Measurements from ENCODE around the gene ATOSA.

Gene ATOSA

DNA sequence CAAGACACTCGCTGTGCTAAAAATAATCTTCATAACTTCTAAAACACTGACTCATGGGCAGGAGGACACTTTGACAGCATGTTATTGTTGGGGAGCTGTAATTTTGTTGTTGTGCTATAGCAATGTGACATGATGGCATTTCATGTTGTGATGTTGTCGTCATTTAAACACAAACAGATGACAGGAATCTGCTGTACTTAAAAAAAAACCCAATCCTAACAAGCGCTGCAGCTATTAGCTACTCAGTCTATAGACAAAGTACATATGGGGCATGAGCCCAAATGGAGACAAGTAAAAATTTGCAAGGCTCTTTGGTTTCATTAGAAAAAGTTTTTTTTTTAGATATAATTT is 828 bp upstream of the ATOSA start:
- no peak for TF ChIP-seq POLR2AphosphoS5 (IDR thresholded peaks at IDR 0.05; ENCODE audit: borderline replicate concordance, low read depth, low read length)
- no peak for TF ChIP-seq FOXP2 (optimal IDR thresholded peaks at IDR 0.05; ENCODE audit: control extremely low read depth, extremely low read length, insufficient read depth)
- TF ChIP-seq EZH2 (IDR thresholded peaks at IDR 0.05): no peak
- Histone ChIP-seq H3K4me3 (peak overlapping the region; percentile 93), H3K9ac (ENCODE audit: insufficient read length) (peak overlapping the region; percentile 38), H3K9me3 (ENCODE audit: low read depth, low read length) (no peaks in the 10 kb centered on the region), H3K36me3 (ENCODE audit: insufficient read depth, low read length) (no peaks in the 10 kb centered on the region), H3K27ac (no peak overlapping the region)
- DNase-seq (ENCODE audit: low read depth, low spot score): no peak

DNA sequence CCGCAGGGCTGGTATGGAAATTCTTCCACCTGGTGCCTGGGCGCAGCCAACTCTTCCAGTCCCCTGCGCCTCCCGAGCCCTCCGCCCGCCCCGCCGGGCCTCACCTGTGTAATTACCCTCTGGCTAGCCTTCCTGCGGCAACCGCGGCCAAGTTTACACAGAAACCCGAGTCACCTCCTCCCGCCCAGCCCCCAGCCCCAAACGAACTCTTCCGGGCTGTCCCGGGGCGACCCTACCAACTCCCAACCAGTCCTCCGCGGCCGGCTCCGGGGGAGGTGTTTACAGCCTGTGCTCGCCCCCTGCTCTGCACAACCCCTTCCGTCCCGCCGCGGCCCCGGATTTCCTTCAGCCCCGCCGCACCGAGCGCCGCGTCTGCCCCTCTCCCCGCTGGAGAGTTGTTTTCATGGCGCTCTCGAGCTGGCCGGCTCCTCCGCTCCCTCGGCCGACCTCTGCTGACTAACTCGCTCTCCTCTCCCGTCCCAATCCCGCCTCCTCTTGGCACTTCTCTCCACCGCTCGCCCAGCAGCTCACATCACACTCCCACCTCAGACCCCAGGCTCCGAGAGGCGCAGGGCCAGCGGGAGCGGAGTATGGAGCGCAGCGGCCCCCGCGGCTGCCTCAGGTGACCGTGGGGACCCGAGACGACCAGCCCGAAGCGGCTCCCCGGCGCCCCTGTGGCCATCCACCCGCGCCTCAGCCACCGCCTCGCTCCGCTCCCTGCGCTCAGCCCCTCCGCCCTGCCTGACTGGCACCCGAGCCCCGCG is 538 bp downstream of the ATOSA start:
- H3K27ac ChIP-seq: no peak overlapping the region
- no peaks in the 10 kb centered on the region for H3K9me3 ChIP-seq (ENCODE audit: low read depth, low read length)
- no peak for DNase-seq (ENCODE audit: low read depth, low spot score)

DNA sequence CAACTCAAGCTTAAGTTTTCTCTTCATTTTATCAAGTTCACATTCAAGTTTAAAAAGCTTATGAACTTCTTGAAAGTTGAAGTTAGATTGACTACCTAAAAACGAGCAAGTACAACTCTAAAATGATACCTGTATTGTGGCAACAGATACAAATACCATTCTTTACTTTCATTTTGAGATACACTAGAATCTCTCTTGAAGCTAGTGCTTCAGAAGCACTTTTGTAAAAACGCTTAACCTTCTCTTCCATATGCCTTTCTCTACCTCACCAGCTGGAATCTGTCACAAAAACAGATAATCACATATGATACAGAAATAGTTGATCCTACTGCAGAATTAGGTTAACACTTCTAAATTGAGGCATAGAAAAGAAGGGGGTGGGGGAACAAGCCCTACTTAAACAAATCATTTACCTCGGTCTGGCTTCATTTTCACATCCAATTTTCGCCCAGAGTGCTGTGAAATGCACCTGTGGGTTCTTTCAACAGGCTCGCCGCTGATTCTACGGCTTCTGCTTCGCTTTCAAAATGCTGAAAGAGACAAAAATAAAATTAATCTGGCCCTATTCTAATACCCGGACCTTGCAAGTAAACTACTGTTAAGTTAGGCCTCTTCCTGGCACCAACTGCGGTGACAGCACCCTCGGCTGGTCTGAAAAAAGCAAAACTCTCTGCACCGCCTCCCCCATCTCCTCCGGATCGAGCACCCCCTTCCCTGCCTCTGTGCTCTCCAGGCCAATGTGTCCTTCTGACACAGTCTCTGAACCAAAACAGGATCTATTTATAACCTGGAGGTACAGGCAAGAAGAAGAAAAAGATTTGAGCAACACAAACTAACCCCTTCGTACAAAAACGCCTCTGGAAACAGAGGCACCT is 1.4 kb downstream of the ATOSA start:
- no peak for DNase-seq (ENCODE audit: low read depth, low spot score)
- no peak for TF ChIP-seq FOXP2 (optimal IDR thresholded peaks at IDR 0.05; ENCODE audit: control extremely low read depth, extremely low read length, insufficient read depth)
- TF ChIP-seq EZH2 (IDR thresholded peaks at IDR 0.05): no peak
- no peak for TF ChIP-seq POLR2AphosphoS5 (IDR thresholded peaks at IDR 0.05; ENCODE audit: borderline replicate concordance, low read depth, low read length)
- Histone ChIP-seq H3K4me3 (peak overlapping the region; percentile 93), H3K36me3 (ENCODE audit: insufficient read depth, low read length) (no peaks in the 10 kb centered on the region), H3K27ac (no peak overlapping the region), H3K9me3 (ENCODE audit: low read depth, low read length) (no peaks in the 10 kb centered on the region), H3K9ac (ENCODE audit: insufficient read length) (peak overlapping the region; percentile 69)

More for the DNA sequence above, 538 bp downstream of the ATOSA start:
- peak overlapping the region; percentile 69 for H3K9ac ChIP-seq (ENCODE audit: insufficient read length)
- H3K36me3 ChIP-seq (ENCODE audit: insufficient read depth, low read length): no peaks in the 10 kb centered on the region
- peak overlapping the region; percentile 93 for H3K4me3 ChIP-seq
- no peak for TF ChIP-seq EZH2 (IDR thresholded peaks at IDR 0.05)
- no peak for TF ChIP-seq POLR2AphosphoS5 (IDR thresholded peaks at IDR 0.05; ENCODE audit: borderline replicate concordance, low read depth, low read length)
- no peak for TF ChIP-seq FOXP2 (optimal IDR thresholded peaks at IDR 0.05; ENCODE audit: control extremely low read depth, extremely low read length, insufficient read depth)

DNA sequence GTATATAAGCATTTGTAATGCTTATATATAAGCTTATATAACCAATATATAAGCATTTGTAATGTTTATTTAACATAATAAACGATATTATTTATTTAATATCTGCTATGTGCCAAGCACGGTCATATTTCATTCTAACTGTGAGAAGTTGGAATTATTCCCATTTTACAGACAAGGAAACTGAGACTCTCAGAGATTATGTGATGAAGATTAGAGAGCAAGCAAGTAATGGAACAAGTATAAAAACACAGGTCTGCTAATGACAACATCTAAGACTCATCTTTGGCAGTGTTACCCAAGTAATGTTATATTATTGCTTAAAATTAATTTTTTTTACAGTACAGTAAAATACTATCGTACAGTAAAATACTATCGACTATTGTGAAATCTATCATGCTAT is 4.4 kb downstream of the ATOSA start:
- Histone ChIP-seq H3K27ac (no peak overlapping the region), H3K9me3 (ENCODE audit: low read depth, low read length) (no peaks in the 10 kb centered on the region), H3K9ac (ENCODE audit: insufficient read length) (no peak overlapping the region), H3K36me3 (ENCODE audit: insufficient read depth, low read length) (no peaks in the 10 kb centered on the region), H3K4me3 (no peak overlapping the region)
- TF ChIP-seq FOXP2 (optimal IDR thresholded peaks at IDR 0.05; ENCODE audit: control extremely low read depth, extremely low read length, insufficient read depth) (no peak), POLR2AphosphoS5 (IDR thresholded peaks at IDR 0.05; ENCODE audit: borderline replicate concordance, low read depth, low read length) (no peak), EZH2 (IDR thresholded peaks at IDR 0.05) (no peak)
- no peak for DNase-seq (ENCODE audit: low read depth, low spot score)

DNA sequence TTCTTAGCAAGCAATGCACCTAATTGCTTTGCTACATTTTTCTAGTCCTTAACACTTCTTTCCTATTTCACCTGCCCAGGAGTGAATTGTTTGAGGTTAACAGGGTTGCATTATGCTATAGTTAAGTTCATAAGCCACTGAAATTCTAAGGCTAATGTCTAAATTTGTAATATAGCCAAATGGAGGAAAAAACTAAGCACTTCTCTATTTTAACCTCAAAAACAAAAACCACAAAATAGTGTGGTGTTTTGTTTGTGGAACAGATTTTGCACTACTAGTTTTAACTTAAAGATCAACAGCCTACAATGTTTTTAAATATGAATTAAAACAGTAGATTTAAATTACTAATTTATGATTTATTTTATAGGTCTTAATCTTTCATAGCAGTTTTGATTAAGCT is 5.5 kb downstream of the ATOSA start:
- no peak for DNase-seq (ENCODE audit: low read depth, low spot score)
- no peak overlapping the region for H3K9ac ChIP-seq (ENCODE audit: insufficient read length)
- no peaks in the 10 kb centered on the region for H3K9me3 ChIP-seq (ENCODE audit: low read depth, low read length)
- TF ChIP-seq POLR2AphosphoS5 (IDR thresholded peaks at IDR 0.05; ENCODE audit: borderline replicate concordance, low read depth, low read length) (no peak), FOXP2 (optimal IDR thresholded peaks at IDR 0.05; ENCODE audit: control extremely low read depth, extremely low read length, insufficient read depth) (no peak), EZH2 (IDR thresholded peaks at IDR 0.05) (no peak)
- no peak overlapping the region for H3K4me3 ChIP-seq
- no peaks in the 10 kb centered on the region for H3K36me3 ChIP-seq (ENCODE audit: insufficient read depth, low read length)
- no peak overlapping the region for H3K27ac ChIP-seq

DNA sequence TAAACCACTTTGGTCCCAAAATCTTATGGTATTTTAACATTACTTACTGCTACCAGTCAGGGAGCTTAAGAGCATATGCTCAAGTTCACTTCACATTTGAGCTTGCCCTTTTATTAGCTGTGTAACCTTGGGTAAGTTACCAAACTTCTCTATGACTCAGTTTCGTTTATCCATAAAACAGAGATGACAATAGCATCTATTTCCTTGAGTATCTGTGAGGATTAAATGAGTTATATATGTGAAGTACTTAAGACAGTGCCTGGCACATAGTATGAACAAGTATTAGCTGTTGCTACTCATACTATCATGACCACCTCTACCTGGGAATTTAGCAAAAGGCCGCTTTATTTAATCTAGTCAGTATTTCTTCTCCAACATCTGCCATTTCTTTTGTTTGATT is 5.9 kb downstream of the ATOSA start:
- H3K27ac ChIP-seq: no peak overlapping the region
- H3K9me3 ChIP-seq (ENCODE audit: low read depth, low read length): no peaks in the 10 kb centered on the region
- H3K9ac ChIP-seq (ENCODE audit: insufficient read length): no peak overlapping the region
- no peak for DNase-seq (ENCODE audit: low read depth, low spot score)
- H3K4me3 ChIP-seq: no peak overlapping the region
- H3K36me3 ChIP-seq (ENCODE audit: insufficient read depth, low read length): no peaks in the 10 kb centered on the region
- no peak for TF ChIP-seq EZH2 (IDR thresholded peaks at IDR 0.05)

DNA sequence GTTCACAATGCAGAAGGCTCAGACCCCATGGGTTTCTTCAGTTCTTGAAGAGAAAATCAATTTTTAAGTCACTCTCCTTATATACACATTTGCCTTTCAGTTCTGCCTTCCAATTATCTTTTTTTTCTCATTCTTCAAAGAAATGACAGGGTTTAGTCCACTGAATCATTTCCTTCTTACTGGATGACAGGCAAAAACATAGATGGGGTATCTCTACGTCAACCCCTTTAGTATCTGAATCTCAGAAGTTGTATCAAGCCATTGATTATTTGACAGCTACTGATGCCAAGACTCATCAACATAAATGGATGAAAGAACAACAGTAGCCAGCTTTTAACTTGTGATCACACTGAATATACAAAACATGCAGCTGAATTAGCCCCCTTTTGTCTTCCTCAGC is 6.5 kb downstream of the ATOSA start:
- Histone ChIP-seq H3K4me3 (no peak overlapping the region), H3K9me3 (ENCODE audit: low read depth, low read length) (no peaks in the 10 kb centered on the region), H3K9ac (ENCODE audit: insufficient read length) (no peak overlapping the region), H3K27ac (no peak overlapping the region), H3K36me3 (ENCODE audit: insufficient read depth, low read length) (no peaks in the 10 kb centered on the region)
- TF ChIP-seq FOXP2 (optimal IDR thresholded peaks at IDR 0.05; ENCODE audit: control extremely low read depth, extremely low read length, insufficient read depth) (no peak), POLR2AphosphoS5 (IDR thresholded peaks at IDR 0.05; ENCODE audit: borderline replicate concordance, low read depth, low read length) (no peak), EZH2 (IDR thresholded peaks at IDR 0.05) (no peak)
- DNase-seq (ENCODE audit: low read depth, low spot score): no peak

DNA sequence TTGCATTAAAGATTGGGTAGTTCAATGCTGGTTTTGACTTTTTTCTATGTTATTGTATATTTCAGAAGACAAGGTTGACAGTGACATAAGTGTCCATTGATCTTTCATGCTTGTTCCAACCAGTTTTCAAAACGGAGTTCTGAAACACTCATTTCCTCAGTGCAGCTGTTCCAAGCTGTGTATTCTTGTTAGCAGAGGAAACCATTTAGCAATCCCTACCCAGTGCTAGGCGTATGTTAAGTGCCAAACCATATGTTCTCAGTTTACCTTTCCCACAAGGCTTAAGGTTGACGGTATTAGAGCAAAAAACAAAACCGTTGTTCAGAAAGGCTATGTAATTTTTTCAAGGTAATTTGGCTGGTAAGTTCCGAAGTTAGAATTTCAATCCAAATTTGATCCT is 9.1 kb downstream of the ATOSA start:
- TF ChIP-seq POLR2AphosphoS5 (IDR thresholded peaks at IDR 0.05; ENCODE audit: borderline replicate concordance, low read depth, low read length): no peak
- no peak for TF ChIP-seq EZH2 (IDR thresholded peaks at IDR 0.05)
- no peak for TF ChIP-seq FOXP2 (optimal IDR thresholded peaks at IDR 0.05; ENCODE audit: control extremely low read depth, extremely low read length, insufficient read depth)
- no peak overlapping the region for H3K9ac ChIP-seq (ENCODE audit: insufficient read length)
- DNase-seq (ENCODE audit: low read depth, low spot score): no peak
- H3K27ac ChIP-seq: no peak overlapping the region
- no peaks in the 10 kb centered on the region for H3K9me3 ChIP-seq (ENCODE audit: low read depth, low read length)
- no peaks in the 10 kb centered on the region for H3K36me3 ChIP-seq (ENCODE audit: insufficient read depth, low read length)
- H3K4me3 ChIP-seq: no peak overlapping the region
